ENCODE data around the gene ZFP62. TPM values are rescaled to one million over a fixed set of nuclear protein-coding genes. Genes with fewer than 3 reads are reported as not detected.

Gene ZFP62
- total and polyA plus RNA-seq, 2 of the 8 experiments (the other 6 are each of a cell fraction or from before 2014, with no cell fraction given) = 9.3 to 38.5 TPM

- Histone ChIP-seq H3K4me3 (ENCODE audit: extremely low read depth in 1 of 4, insufficient read depth in 2 of 4, low read depth in 3 of 4, low read length in 4 of 4) (peak overlapping the region; percentile 70 to 95 (median 84)), H2BK15ac (ENCODE audit: low read length) (no peak overlapping the region), H3K23ac (ENCODE audit: insufficient read length) (peak overlapping the region; percentile 10), H2BK5ac (ENCODE audit: low read depth, low read length) (no peak overlapping the region), H2AFZ (ENCODE audit: low read length) (no peak overlapping the region), H4K8ac (ENCODE audit: extremely low read depth, insufficient read depth, low read length) (no peak overlapping the region; the same call in 1 of the 2 replicates), H3K79me1 (ENCODE audit: low read depth, low read length) (peaks cover 28% of the 10 kb centered on the region), H4K5ac (ENCODE audit: insufficient read length, low read depth, low read length) (no peak overlapping the region), H3K9ac (replicated peaks in 1 of 4; ENCODE audit: extremely low read depth in 1 of 4, low read depth in 3 of 4, low read length in 3 of 4) (peak overlapping the region in 1 of 4 experiments; percentile 84; a peak in 4 of 7 replicates), H3K56ac (replicated peaks; ENCODE audit: insufficient read length, low read depth, low read length) (no peak overlapping the region), H4K91ac (replicated peaks; ENCODE audit: insufficient read length, low read length) (no peak overlapping the region), H3K27ac (ENCODE audit: low read depth, low read length) (no peak overlapping the region), H2BK12ac (ENCODE audit: low read depth, low read length) (no peak overlapping the region), H3K79me2 (ENCODE audit: control insufficient read depth in 1 of 2, insufficient read depth in 2 of 2, low read length in 2 of 2) (peaks cover 31 to 63% of the 10 kb centered on the region in 2 experiments), H3K36me3 (ENCODE audit: control insufficient read depth in 2 of 4, insufficient read depth in 4 of 4, low read length in 3 of 4) (peaks cover 0 to 3% (median 0%) of the 10 kb centered on the region in 4 experiments; a peak in 1 of 8 replicates), H3K4ac (replicated peaks; ENCODE audit: insufficient read length, low read depth, low read length) (peak overlapping the region; percentile 2), H2BK20ac (ENCODE audit: low read length) (no peak overlapping the region), H3K4me2 (ENCODE audit: insufficient read depth in 1 of 2, low read depth in 2 of 2, low read length in 2 of 2) (peak overlapping the region; percentile 86 to 94), H3K4me1 (replicated peaks in 1 of 4; ENCODE audit: control insufficient read depth in 3 of 4, insufficient read depth in 4 of 4, low read length in 3 of 4) (peaks cover 4 to 24% (median 16%) of the 10 kb centered on the region in 4 experiments), H2AK5ac (ENCODE audit: low read depth, low read length) (no peak overlapping the region), H3K14ac (ENCODE audit: insufficient read length) (no peak overlapping the region), H3K9me3 (ENCODE audit: insufficient read depth in 2 of 2, low read depth in 1 of 2, low read length in 1 of 2) (no peaks in the 10 kb centered on the region), H2BK120ac (replicated peaks; ENCODE audit: low read depth, low read length) (no peak overlapping the region), H3K27me3 (replicated peaks in 1 of 4; ENCODE audit: control insufficient read depth in 3 of 4, extremely low read depth in 1 of 4, insufficient read depth in 3 of 4, low read length in 3 of 4) (no peaks in the 10 kb centered on the region), H4K20me1 (replicated peaks in 1 of 2; ENCODE audit: control insufficient read depth in 1 of 2, insufficient read depth in 2 of 2, low read length in 2 of 2) (peaks cover 23 to 34% of the 10 kb centered on the region in 2 experiments), H3K23me2 (ENCODE audit: low read depth, low read length) (no peaks in the 10 kb centered on the region; the same call in 1 of the 2 replicates), H3K18ac (ENCODE audit: extremely low read depth, low read length) (no peak overlapping the region)
- 40% methylated on average over 15 of the region's 15 CpGs; no CpG with 5 or more reads in 1 of the 2 experiments for WGBS, 2 experiments (ENCODE audit: extremely low coverage in 1 of 2, insufficient coverage in 1 of 2, insufficient read length in 1 of 2, insufficient replicate concordance in 2 of 2, low coverage in 1 of 2, low lambda C conversion rate in 2 of 2, missing lambda C conversion rate in 1 of 2)
- no peak for FAIRE-seq
- ChIA-PET CTCF (ENCODE audit: partially characterized antibody) (interaction anchor here (0.6 to 6.4 kb wide), 5 partner anchors 9 to 220 kb away, joined by 3 to 99 read pairs (median 3); no protein-coding TSS in a partner anchor), POLR2A (ENCODE audit: partially characterized antibody) (interaction anchor here (0.9 to 4.9 kb wide), 12 partner anchors 9 to 390 kb away, joined by 3 to 37 read pairs (median 4); no protein-coding TSS in a partner anchor)
- DNase-seq (ENCODE audit: low read depth in 1 of 2, low spot score in 2 of 2) = no peak
- TF ChIP-seq NRF1 (IDR thresholded peaks at IDR 0.05; ENCODE audit: low read depth, low read length) = no peak
- TF ChIP-seq YY1 (IDR thresholded peaks at IDR 0.05; ENCODE audit: low read depth, low read length) = no peak
- TF ChIP-seq, protein P1, sequence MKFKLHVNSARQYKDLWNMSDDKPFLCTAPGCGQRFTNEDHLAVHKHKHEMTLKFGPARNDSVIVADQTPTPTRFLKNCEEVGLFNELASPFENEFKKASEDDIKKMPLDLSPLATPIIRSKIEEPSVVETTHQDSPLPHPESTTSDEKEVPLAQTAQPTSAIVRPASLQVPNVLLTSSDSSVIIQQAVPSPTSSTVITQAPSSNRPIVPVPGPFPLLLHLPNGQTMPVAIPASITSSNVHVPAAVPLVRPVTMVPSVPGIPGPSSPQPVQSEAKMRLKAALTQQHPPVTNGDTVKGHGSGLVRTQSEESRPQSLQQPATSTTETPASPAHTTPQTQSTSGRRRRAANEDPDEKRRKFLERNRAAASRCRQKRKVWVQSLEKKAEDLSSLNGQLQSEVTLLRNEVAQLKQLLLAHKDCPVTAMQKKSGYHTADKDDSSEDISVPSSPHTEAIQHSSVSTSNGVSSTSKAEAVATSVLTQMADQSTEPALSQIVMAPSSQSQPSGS (IDR thresholded peaks at IDR 0.05; ENCODE audit: low read length) = no peak
Observed at GRCh38 chr5:180801596-180802324, 59.3 kb downstream of the ZFP62 start.

All from H1 (cell line).